Prostate gland (tissue), 2 donors: ENCODE data around the gene CTRB1. TPM values are rescaled to one million over a fixed set of nuclear protein-coding genes. Genes with fewer than 3 reads are reported as not detected.

Experiments
- DNase-seq: peaks from one replicate; pipeline ENCODE4 v3.0.0-alpha.2; 2019; ENCODE audit warnings: low spot score
- H3K27ac ChIP-seq, 2 donors: fragments of 200-600 bp; sonication (generic); 2 replicates each; pipeline ENCODE4 v1.5.1; 2017 to 2019
- H3K27me3 ChIP-seq: fragments of 200-600 bp; sonication (generic); replicated peaks from 2 replicates; pipeline ENCODE4 v1.5.1; 2019; ENCODE audit not compliant: insufficient read depth
- H3K36me3 ChIP-seq, 2 donors: fragments of 200-600 bp; sonication (generic); 1 replicate in 1 of 2; 2 replicates in 1 of 2; pipeline versions ENCODE4 v1.5.1 to v1.8.1; 2017 to 2019
- H3K4me1 ChIP-seq: fragments of 200-600 bp; sonication (generic); replicated peaks from 2 replicates; pipeline ENCODE4 v1.5.1; 2019
- H3K4me3 ChIP-seq, 2 donors: fragments of 200-600 bp; sonication (generic); 2 replicates each; pipeline ENCODE4 v1.5.1; 2017 to 2019
- H3K9me3 ChIP-seq: fragments of 200-600 bp; sonication (generic); 2 replicates; pipeline ENCODE4 v1.5.1; 2017
- POLR2A ChIP-seq: fragments of 450-650 bp; IDR thresholded peaks from one replicate; pipeline ENCODE4 v1.6.1; 2016; ENCODE audit warnings: antibody characterized with exemption, mild to moderate bottlenecking
- POLR2AphosphoS5 ChIP-seq: sonication (generic); formaldehyde crosslinking; IDR thresholded peaks from one replicate; pipeline ENCODE4 v1.6.1; 2017; ENCODE audit warnings: antibody characterized with exemption
- WGBS: methylation state at CpG from one replicate; pipeline ENCODE4 v1.1.5; 2018; 5-methylcytosine and 5-hydroxymethylcytosine counted together
- intact Hi-C: fragments of 100-400 bp; cut with DNase I; formaldehyde crosslinking; loops from one replicate; pipeline ENCODE4 v1.14.2; 2022
- total RNA-seq, 2 donors: library from RNA; depleted of rRNA; stranded (reverse); fragments of >200 nt; gene quantifications; one replicate each; pipeline ENCODE4 v1.1.0, GENCODE V29; 2016
- TF ChIP-seq, protein P1 (sequence below), 4 experiments: fragments of 200-600 bp in 2 of 4; fragments of 450-650 bp in 2 of 4; sonication (generic) in 2 of 4; IDR thresholded peaks; 1 replicate in 3 of 4; 2 replicates in 1 of 4; pipeline ENCODE4 v1.5.1; 2016 to 2019; ENCODE audit warnings: antibody characterized with exemption in 4 of 4, mild to moderate bottlenecking in 2 of 4, moderate library complexity in 2 of 4

Gene CTRB1
- total RNA-seq, 2 donors from 2014 or later, result 7.0 TPM; not detected in 1

DNA sequence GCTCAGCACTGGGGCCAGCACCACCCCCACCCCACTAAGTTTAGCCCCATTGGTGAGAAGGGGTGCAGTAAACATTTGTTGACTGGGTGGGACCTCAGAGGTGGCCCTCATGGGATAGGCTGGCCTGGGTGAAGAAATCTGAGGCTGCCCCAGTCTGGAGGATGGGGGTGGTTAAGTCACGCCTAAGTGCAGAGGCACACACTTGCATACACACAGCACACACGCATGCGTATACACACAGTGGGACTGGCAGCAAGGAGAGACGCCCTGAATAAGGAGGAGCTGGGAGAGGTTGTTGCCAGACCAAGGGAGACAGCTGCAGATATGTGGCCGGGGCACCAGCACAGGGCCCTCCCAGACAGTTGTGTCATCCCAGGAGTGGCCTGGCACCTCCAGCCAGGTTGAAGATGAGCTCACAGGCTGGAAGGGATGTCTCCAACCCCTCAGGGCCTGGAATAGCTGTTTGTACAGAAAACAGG lies 35.6 kb downstream of the CTRB1 start:
- no peaks in the 10 kb centered on the region for H3K27me3 ChIP-seq
- no peak overlapping the region for H3K27ac ChIP-seq
- no peak overlapping the region for H3K4me3 ChIP-seq
- no peak for DNase-seq
- H3K4me1 ChIP-seq, result peaks cover 24% of the 10 kb centered on the region
- H3K36me3 ChIP-seq, result no peaks in the 10 kb centered on the region
- intact Hi-C loops, result loop anchor here (5.0 kb wide), 1 partner anchor 133 kb away; no protein-coding TSS in a partner anchor
- H3K9me3 ChIP-seq, result no peaks in the 10 kb centered on the region
- TF ChIP-seq POLR2A (no peak), POLR2AphosphoS5 (no peak)
- TF ChIP-seq, protein P1, sequence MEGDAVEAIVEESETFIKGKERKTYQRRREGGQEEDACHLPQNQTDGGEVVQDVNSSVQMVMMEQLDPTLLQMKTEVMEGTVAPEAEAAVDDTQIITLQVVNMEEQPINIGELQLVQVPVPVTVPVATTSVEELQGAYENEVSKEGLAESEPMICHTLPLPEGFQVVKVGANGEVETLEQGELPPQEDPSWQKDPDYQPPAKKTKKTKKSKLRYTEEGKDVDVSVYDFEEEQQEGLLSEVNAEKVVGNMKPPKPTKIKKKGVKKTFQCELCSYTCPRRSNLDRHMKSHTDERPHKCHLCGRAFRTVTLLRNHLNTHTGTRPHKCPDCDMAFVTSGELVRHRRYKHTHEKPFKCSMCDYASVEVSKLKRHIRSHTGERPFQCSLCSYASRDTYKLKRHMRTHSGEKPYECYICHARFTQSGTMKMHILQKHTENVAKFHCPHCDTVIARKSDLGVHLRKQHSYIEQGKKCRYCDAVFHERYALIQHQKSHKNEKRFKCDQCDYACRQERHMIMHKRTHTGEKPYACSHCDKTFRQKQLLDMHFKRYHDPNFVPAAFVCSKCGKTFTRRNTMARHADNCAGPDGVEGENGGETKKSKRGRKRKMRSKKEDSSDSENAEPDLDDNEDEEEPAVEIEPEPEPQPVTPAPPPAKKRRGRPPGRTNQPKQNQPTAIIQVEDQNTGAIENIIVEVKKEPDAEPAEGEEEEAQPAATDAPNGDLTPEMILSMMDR (IDR thresholded peaks at IDR 0.05), result no peak
- WGBS, result 72% methylated on average over 5 of the region's 5 CpGs

- Histone ChIP-seq H3K4me1 (peaks cover 19% of the 10 kb centered on the region), H3K36me3 (no peaks in the 10 kb centered on the region), H3K27ac (peak overlapping the region in 1 of 2 donors; percentile 56), H3K9me3 (no peaks in the 10 kb centered on the region), H3K4me3 (no peak overlapping the region), H3K27me3 (no peaks in the 10 kb centered on the region)
- no peak for TF ChIP-seq POLR2A
- TF ChIP-seq, protein P1 (IDR thresholded peaks at IDR 0.05), result no peak
- TF ChIP-seq POLR2AphosphoS5, result no peak
- 55% methylated on average over 12 of the region's 12 CpGs for WGBS
- intact Hi-C loops, result no loop called here
- no peak for DNase-seq
These were observed 37.3 kb downstream of the CTRB1 start for GRCh38 chr16:75256059-75256571.

DNA sequence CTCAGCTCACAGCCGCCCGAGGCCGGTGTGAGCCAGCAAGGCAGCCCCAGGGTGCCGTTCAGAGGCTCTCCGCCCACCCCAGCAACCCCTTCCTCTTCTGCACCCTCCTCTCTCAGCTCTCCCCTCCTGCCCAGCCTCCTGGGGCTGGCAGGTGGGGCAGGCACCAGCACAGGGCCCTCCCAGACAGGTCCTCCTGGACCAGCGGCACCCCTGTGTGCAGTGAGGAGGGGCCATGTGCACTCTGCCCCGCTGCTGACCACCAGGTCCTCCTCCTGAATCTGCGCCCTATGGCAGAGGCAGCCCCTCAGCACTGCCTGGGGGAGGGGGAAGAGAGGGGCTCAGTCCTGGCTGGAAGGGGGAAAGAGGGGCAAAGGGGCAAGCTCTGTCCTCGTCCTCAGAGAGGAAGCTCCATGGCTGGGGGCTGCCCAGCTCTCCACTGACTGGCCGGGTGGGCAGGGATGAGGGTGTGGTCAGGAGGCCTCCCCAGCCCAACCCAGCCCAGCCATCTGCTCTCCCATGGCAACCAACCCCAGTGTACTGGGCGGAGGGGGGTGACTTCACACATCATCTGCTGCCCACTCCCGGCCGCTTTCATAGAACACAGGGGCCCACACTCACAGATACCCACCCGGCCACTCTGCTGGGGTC lies 38.0 kb downstream of the CTRB1 start:
- H3K4me3 ChIP-seq, result no peak overlapping the region
- no peaks in the 10 kb centered on the region for H3K27me3 ChIP-seq
- peaks cover 19% of the 10 kb centered on the region for H3K4me1 ChIP-seq
- 35% methylated on average over 14 of the region's 14 CpGs for WGBS
- intact Hi-C loops, result no loop called here
- H3K36me3 ChIP-seq, result no peaks in the 10 kb centered on the region
- TF ChIP-seq POLR2AphosphoS5, result no peak
- no peak for TF ChIP-seq POLR2A
- TF ChIP-seq, protein P1 (IDR thresholded peaks at IDR 0.05), result no peak
- peak overlapping the region; percentile 30 to 56 for H3K27ac ChIP-seq
- no peak for DNase-seq
- H3K9me3 ChIP-seq, result no peaks in the 10 kb centered on the region

- H3K36me3 ChIP-seq, result no peaks in the 10 kb centered on the region
- H3K4me3 ChIP-seq, result no peak overlapping the region
- no peaks in the 10 kb centered on the region for H3K9me3 ChIP-seq
- 77% methylated on average over 21 of the region's 21 CpGs for WGBS
- H3K4me1 ChIP-seq, result peaks cover 25% of the 10 kb centered on the region
- H3K27ac ChIP-seq, result no peak overlapping the region
- intact Hi-C loops, result no loop called here
- DNase-seq, result no peak
- no peaks in the 10 kb centered on the region for H3K27me3 ChIP-seq
- TF ChIP-seq POLR2A, result no peak
- no peak for TF ChIP-seq POLR2AphosphoS5
- TF ChIP-seq, protein P1 (IDR thresholded peaks at IDR 0.05), result no peak
These were observed 39.4 kb downstream of the CTRB1 start for GRCh38 chr16:75257886-75258806.
